GM10266 (cell line): Measurements from ENCODE around the gene MDN1.

Experiments used
- DNase-seq: peaks from one replicate; pipeline ENCODE4 v3.0.0; 2012; ENCODE audit errors: extremely low spot score
- TF ChIP-seq, protein P1 (sequence below): IDR thresholded peaks from 2 replicates; pipeline ENCODE4 v1.5.1; 2012; ENCODE audit warnings: mild to moderate bottlenecking, low read depth; ENCODE audit not compliant: control insufficient read depth, insufficient read depth; ENCODE audit errors: missing control alignments

MDN1 gene

DNA sequence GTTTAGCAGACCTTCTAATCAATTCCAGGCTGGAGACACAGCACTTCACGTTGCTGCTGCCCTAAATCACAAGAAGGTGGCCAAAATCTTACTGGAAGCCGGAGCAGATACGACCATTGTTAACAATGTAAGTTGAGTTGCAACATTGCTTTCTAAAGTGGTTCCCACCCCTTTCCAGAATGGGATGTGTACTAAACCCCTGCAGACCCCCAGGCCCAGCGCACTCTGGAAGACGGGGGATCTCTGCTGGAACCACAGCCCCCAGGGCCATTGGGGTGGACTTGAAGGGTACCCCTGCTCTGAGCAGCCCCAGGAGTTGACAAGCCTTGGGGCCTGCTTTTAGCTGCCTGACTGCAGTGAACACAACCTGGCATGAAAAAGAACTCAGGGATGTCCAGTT lies 203.1 kb downstream of the MDN1 start:
- TF ChIP-seq, protein P1, sequence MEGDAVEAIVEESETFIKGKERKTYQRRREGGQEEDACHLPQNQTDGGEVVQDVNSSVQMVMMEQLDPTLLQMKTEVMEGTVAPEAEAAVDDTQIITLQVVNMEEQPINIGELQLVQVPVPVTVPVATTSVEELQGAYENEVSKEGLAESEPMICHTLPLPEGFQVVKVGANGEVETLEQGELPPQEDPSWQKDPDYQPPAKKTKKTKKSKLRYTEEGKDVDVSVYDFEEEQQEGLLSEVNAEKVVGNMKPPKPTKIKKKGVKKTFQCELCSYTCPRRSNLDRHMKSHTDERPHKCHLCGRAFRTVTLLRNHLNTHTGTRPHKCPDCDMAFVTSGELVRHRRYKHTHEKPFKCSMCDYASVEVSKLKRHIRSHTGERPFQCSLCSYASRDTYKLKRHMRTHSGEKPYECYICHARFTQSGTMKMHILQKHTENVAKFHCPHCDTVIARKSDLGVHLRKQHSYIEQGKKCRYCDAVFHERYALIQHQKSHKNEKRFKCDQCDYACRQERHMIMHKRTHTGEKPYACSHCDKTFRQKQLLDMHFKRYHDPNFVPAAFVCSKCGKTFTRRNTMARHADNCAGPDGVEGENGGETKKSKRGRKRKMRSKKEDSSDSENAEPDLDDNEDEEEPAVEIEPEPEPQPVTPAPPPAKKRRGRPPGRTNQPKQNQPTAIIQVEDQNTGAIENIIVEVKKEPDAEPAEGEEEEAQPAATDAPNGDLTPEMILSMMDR: no peak
- no peak for DNase-seq

DNA sequence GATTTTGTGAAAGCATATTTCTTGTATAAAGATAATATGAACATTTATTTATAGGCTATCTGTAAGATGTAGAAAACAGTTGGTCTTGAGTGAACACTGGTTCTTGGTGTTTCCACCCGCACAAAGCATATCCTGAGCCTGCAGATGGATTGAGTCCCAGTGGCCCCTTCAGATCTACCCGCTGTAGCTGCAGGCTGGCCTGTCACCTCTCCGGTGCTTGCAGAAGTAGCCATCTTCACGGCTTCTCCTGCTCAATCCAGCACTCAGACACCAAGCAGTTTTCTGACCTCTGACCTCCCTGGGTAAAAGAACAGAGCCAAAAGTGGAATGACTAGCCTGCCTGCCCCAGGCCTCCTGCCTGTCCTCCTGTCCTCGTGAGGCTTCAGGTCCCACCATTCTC lies 203.7 kb downstream of the MDN1 start:
- no peak for DNase-seq
- TF ChIP-seq, protein P1: no peak

DNA sequence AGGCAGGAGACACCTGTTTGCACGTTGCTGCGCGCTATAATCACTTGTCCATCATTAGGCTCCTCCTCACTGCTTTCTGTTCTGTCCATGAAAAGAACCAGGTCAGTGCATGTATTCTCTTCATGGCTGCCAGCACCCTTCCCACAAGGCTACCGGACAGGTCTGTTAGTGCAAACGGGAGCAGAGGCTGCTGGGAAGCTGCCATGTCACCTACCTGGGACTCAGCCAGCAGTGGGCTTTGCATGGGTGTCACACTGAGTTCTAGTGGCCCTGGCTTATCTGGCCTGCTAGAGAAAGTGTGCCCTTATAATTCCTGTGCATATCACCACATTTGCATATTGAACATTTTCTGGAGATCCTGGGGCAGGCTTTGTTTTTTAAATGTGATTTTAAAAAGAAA lies 205.8 kb downstream of the MDN1 start:
- no peak for DNase-seq
- TF ChIP-seq, protein P1: no peak

DNA sequence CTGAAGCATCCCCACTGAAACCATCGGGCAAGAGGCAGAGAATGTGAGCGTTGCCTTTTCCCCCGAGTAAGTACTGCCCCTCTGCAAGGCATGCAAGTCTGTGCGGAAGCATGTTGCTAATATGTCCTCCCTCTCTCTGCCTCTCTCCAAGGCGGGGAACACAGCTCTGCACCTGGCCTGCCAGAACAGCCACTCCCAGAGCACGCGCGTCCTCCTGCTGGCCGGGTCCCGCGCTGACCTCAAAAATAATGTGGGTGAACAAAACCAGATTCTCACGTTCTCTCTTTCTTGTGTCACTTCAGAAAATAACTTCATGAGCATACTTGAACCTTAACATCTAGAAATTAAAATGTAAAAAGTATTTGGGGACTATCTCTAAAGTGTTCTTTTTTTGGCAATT lies 207.5 kb downstream of the MDN1 start:
- DNase-seq: no peak
- TF ChIP-seq, protein P1: no peak

DNA sequence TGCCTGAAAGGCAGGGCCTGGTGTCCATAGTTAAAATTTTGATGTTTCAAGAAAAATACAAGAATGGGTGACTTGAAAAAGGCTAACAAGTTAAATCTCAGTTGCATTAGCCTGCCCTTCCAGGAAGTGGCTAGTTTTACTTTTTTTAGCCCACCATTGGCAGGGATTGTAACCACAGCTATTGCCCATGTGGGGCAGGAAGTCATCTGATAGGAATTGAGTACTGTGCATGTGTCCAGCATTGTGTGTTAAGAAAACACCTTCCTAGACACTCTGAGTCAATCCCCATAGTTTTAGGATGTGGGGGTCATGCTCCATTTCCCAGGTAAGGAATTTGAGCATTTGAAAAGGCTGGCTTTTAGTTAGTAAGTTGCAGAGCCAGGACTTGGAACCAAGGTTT lies 207.9 kb downstream of the MDN1 start:
- TF ChIP-seq, protein P1: no peak

DNA sequence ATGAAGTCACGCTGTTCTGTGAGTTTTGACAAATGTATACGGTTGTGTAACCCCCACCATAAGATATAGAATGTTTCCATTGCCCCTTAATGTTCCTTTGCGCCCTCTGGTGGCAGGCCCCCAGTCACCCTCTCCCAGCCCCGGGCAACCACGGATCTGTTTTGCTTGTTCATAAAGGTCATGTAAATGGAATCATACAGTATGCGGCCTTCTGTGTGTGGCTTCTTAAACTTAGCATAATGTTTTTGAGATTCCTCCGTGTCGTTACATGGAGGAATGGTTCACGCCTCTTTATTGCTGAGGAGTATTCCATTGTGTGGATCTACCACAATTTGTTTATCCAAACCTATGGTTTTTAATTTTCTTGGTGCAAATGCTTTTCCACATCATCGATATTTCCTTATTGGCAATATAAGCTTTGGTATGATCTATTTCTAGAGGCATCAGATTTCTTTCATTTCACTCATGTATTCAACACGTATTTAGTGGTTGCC lies 209.4 kb downstream of the MDN1 start:
- peak; percentile 56 for DNase-seq
- TF ChIP-seq, protein P1: peak; percentile 87

More for the DNA sequence above, 207.9 kb downstream of the MDN1 start:
- no peak for DNase-seq

DNA sequence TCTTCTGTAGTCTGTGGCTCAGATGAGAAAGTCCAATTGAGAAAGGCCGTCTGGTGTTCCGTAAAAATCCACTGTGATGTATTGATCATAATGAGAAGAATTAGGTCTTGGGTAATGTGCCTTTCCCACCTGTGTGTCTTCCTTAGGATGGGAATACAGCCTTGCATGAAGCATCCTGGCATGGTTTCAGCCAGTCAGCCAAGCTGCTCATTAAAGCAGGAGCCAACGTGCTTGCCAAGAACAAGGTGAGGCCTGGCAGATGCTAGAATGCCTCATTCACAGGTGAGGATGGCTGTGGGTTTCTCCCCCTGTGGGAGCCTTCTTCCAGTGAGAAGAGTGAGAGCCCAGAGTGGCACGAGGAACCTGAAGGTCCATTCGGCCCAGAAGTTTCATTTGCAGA lies 213.7 kb downstream of the MDN1 start:
- TF ChIP-seq, protein P1: no peak

More for the DNA sequence above, 213.7 kb downstream of the MDN1 start:
- no peak for DNase-seq
